Stimulated activated CD4-positive, alpha-beta T cell treated with anti-CD3 and anti-CD28 coated beads, Interleukin-4, amount 100 ng/mL, for 4 hours (primary cell): ENCODE measurements around the gene GNPDA1.

ENCODE experiments used
- DNase-seq, 2 experiments: peaks; one replicate each; pipeline ENCODE4 v3.0.0-alpha.2; 2020

GNPDA1 gene

DNA sequence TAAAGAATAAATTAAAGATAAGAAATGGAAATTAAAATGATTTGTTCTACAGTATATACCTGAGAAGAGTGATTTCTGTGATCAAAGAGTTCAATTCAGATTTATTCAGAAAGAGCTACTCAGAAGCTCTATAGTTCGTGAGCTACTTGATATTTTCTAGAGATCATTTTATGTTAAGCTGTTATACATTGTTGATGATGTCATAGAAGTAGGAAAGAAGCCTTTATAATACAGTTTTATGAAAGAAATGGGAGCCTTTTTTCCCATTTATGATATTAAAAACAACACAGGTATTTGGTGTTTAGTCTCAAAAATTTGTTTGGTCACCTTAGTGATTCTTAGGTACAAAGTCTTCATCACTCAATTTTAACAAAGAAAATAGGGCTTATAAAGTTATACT lies 23.1 kb downstream of the GNPDA1 start:
- no peak for DNase-seq

- DNase-seq: no peak
Observed at GRCh38 chr5:141986072-141986471, 26.8 kb downstream of the GNPDA1 start.

GRCh38 chr5:141982626-141983025 lies 30.2 kb downstream of the GNPDA1 start:
- no peak for DNase-seq

- no peak for DNase-seq
Observed at GRCh38 chr5:141978389-141978788, 34.4 kb downstream of the GNPDA1 start.

GRCh38 chr5:141976176-141976575 lies 36.7 kb downstream of the GNPDA1 start:
- no peak for DNase-seq

- DNase-seq: no peak
Observed at GRCh38 chr5:141973871-141974595, 38.8 kb downstream of the GNPDA1 start.

GRCh38 chr5:141969783-141970771 lies 42.8 kb downstream of the GNPDA1 start:
- no peak for DNase-seq

GRCh38 chr5:141968914-141969608 lies 43.8 kb downstream of the GNPDA1 start, which contains the start of gene RNF14:
Gene RNF14, plus strand, starts transcription at chr5:141969105. Its CDS starts 4,484 bp downstream, at chr5:141973589.
- DNase-seq: peak; percentile 88 to 91

- no peak for DNase-seq
Observed at GRCh38 chr5:141966963-141967333, 45.9 kb downstream of the GNPDA1 start.

DNA sequence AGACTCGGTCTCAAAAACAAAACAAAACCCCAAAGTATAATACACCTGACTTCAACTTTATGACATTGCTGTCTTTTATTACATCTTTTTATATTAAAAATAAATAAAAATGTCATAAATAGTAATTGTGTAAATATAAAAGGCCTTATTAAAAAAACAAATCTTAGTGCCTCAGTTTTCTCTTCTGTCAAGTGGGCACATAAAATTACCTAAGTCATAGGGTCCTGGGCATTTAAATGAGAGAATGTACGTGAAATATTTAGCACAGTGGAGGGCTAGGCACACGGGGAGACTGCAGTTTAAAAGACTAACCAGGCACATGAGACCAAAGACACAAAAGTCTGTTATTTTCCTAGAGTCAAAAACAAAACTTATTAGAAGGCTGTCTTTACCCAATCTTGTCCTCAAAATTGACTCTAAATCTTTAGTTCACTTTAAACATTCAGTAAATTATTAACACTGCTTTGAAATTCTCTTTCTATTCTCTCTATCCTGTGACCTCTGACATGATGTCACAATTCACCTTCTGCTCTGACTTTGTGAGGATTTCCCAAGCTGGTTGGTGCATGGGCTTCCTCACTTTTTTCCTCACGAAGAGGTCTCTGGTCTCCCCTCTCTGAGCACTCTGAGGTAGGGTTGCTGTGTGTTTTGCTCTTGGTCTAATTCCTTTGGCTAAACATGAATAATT lies 46.4 kb downstream of the GNPDA1 start:
- no peak for DNase-seq

DNA sequence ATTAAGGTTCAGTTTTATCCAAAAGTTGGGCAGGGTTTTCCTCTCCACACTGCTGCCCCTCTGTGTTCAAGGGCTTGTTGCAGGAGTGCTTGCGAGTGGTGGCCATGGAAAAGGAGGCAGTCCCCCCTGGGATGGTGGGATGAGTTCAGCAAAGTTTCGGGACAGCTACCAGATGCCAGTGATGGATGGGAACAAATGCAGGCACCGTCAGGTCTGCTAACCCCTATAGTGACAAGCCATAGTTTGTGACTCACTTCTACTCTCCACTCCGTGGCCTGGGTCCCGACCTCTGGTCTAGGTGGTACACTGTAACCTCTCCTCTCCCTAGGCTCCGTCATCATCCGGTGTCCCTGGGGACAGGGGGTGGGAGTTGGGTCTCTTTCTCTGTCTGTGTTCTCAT lies 47.8 kb downstream of the GNPDA1 start:
- DNase-seq: no peak

GRCh38 chr5:141963701-141964100 lies 49.1 kb downstream of the GNPDA1 start:
- no peak for DNase-seq

DNA sequence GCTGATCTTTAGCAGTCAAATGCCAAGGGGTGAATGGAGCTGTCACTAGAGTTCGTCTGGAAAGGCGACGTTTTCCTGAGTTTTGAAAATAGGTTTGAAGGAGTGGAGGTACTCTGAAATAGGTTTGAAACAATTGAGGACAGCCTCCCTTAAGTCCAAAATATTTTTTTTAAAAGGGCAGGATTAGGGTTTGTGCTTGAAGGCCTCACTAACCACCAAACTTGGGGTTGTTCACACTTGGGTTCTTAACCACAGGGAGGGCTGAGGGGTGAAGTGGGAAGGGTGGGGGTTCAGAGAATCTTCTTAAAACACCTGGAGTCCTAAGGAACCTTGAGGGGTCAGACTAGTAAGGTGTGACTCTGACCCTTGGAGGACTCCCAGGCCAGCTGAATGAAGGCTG lies 51.4 kb downstream of the GNPDA1 start:
- DNase-seq: no peak

- peak; percentile 82 for DNase-seq
Observed at GRCh38 chr5:141960449-141961323, 52.1 kb downstream of the GNPDA1 start.

DNA sequence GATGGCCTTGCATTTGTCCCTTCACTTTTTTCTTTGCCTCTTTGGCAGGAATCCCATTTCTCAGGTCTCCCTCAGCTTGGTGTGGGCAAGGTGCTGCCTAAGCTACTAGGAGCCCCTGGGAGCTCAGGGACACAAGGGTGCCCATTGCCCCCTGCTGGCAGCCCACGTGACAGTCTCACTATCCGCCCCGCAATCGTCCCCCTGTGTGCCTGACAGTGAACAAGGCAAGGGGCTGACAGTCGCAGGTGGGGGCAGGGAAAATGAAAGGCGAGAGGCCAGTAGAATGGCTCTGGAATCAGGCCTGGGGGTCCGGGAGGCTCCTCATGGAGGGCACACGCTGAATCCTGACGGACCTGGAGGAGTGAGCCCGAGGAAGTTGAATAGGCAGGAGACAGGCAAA lies 52.8 kb downstream of the GNPDA1 start:
- DNase-seq: no peak

DNA sequence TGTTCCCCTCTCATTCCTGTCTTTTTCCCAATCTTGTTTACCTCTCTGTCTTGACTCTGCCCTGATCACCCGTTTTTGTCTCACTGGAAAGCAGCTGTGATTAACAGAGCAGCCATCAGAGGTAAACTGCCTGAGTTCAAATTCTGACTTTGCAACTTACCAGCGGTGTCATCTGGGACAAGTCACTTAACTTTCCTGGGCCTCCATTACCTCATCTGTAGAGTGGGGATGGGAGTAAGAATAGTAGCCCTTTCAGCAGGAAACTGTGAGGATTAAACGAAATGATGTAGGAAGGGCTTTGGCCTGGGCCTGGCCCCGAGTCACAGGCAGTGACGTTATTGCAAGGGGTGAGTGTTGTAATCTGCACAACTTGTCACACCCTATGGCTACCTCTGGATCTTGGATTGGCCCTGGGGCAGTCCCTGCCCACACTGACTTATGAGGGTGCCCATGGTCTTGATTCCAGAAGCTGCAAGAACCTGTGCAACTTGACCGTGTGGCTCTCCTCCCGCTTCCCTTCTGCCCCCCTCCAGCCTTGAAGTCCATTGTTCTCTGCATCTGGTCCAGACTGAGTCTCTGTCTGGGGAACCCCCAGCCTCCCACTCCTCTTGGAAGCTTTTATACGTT lies 54.2 kb downstream of the GNPDA1 start:
- DNase-seq: no peak

DNA sequence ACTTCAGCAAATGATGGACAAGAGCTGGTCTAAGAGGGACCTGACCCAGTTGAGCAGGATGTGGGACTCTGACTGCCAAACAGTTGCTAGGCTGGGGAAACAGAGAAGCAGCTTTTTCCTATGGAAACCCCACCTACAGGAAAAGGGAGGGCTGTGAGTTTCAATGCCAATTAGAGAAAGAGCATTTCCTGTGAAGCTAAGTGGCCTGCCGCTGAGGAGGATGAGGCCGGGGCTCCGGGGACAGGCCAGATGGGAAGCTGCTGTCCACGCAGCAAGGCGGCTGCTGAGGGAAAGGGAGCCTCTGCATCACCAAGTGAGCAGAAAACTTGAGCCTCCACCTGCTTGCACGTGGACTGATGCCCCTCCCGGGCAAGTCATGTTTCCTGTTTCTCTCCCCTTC lies 54.7 kb downstream of the GNPDA1 start, which contains the start of gene PCDH12:
PCDH12 (minus strand) TSS at position 90 of the 400 bp plus-strand sequence. CDS start 351 bp downstream, outside the sequence.
- no peak for DNase-seq

- no peak for DNase-seq
Observed at GRCh38 chr5:141957367-141957996, 55.3 kb downstream of the GNPDA1 start.

- no peak for DNase-seq
Observed at GRCh38 chr5:141954194-141954593, 58.6 kb downstream of the GNPDA1 start.

- no peak for DNase-seq
Observed at GRCh38 chr5:141952020-141952419, 60.8 kb downstream of the GNPDA1 start.
